Measurements from ENCODE around the gene ZNF821.

- no peak for TF ChIP-seq POLR2A (IDR thresholded peaks at IDR 0.05)
- TF ChIP-seq, protein P1, sequence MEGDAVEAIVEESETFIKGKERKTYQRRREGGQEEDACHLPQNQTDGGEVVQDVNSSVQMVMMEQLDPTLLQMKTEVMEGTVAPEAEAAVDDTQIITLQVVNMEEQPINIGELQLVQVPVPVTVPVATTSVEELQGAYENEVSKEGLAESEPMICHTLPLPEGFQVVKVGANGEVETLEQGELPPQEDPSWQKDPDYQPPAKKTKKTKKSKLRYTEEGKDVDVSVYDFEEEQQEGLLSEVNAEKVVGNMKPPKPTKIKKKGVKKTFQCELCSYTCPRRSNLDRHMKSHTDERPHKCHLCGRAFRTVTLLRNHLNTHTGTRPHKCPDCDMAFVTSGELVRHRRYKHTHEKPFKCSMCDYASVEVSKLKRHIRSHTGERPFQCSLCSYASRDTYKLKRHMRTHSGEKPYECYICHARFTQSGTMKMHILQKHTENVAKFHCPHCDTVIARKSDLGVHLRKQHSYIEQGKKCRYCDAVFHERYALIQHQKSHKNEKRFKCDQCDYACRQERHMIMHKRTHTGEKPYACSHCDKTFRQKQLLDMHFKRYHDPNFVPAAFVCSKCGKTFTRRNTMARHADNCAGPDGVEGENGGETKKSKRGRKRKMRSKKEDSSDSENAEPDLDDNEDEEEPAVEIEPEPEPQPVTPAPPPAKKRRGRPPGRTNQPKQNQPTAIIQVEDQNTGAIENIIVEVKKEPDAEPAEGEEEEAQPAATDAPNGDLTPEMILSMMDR (IDR thresholded peaks at IDR 0.05 in 8 of 11, conservative IDR thresholded peaks at IDR 0.05 in 3 of 11): no peak
These were observed 32.5 kb upstream of the ZNF821 start for GRCh38 chr16:71916397-71916920.
